GM23338 (cell line): Measurements from ENCODE around the gene RAG1. TPM values are rescaled to one million over a fixed set of nuclear protein-coding genes. Genes with fewer than 3 reads are reported as not detected.

Experiments
- ATAC-seq: fragments of 200-7000 bp; cut with Tn5 transposase; 3 replicates; pipeline ENCODE4 v1.9.1; 2020
- DNase-seq: peaks from one replicate; pipeline ENCODE4 v3.0.0-alpha.2; 2015; ENCODE audit warnings: low spot score
- H2AFZ ChIP-seq: fragments of 200-600 bp; sonication (generic); 2 replicates; pipeline ENCODE4 v1.8.0; 2016; ENCODE audit warnings: antibody characterized with exemption, mild to moderate bottlenecking, moderate library complexity
- H3F3A ChIP-seq: fragments of 200-600 bp; sonication (generic); replicated peaks from 2 replicates; pipeline ENCODE4 v1.8.0; 2017; ENCODE audit warnings: antibody characterized with exemption, mixed run types, low read depth
- H3K27ac ChIP-seq: fragments of 200-600 bp; sonication (generic); 2 replicates; pipeline ENCODE4 v1.6.1; 2016; ENCODE audit warnings: low read depth
- H3K27me3 ChIP-seq: fragments of 200-600 bp; sonication (generic); 2 replicates; pipeline ENCODE4 v1.8.0; 2016; ENCODE audit warnings: mild to moderate bottlenecking, mixed run types, moderate library complexity; ENCODE audit not compliant: insufficient read depth
- H3K36me3 ChIP-seq: fragments of 200-600 bp; sonication (generic); 2 replicates; pipeline ENCODE4 v1.8.0; 2016; ENCODE audit warnings: mild to moderate bottlenecking; ENCODE audit not compliant: insufficient read depth
- H3K4me1 ChIP-seq: fragments of 200-600 bp; sonication (generic); 2 replicates; pipeline ENCODE4 v1.8.0; 2016; ENCODE audit warnings: mild to moderate bottlenecking, moderate library complexity; ENCODE audit not compliant: insufficient read depth
- H3K4me2 ChIP-seq: fragments of 200-600 bp; sonication (generic); 2 replicates; pipeline ENCODE4 v1.7.1; 2017; ENCODE audit warnings: mixed run types
- H3K4me3 ChIP-seq: fragments of 200-600 bp; sonication (generic); 2 replicates; pipeline ENCODE4 v1.6.1; 2016; ENCODE audit warnings: mixed run types
- H3K79me2 ChIP-seq: fragments of 200-600 bp; sonication (generic); replicated peaks from 2 replicates; pipeline ENCODE4 v1.8.0; 2017; ENCODE audit warnings: mild to moderate bottlenecking; ENCODE audit not compliant: insufficient read depth
- H3K9me2 ChIP-seq: fragments of 200-600 bp; sonication (generic); 2 replicates; pipeline ENCODE4 v1.8.0; 2017; ENCODE audit not compliant: insufficient read depth
- H4K20me1 ChIP-seq: fragments of 200-600 bp; sonication (generic); replicated peaks from 2 replicates; pipeline ENCODE4 v1.8.0; 2017; ENCODE audit warnings: mild to moderate bottlenecking; ENCODE audit not compliant: insufficient read depth
- H3K27ac Mint-ChIP-seq: 2 replicates; pipeline ENCODE4 v1.8.0; 2020; ENCODE audit warnings: inconsistent platforms, mild to moderate bottlenecking, moderate library complexity, mixed read lengths
- H3K27me3 Mint-ChIP-seq: 3 replicates; pipeline ENCODE4 v1.8.0; 2022; ENCODE audit warnings: low read depth, mild to moderate bottlenecking, moderate library complexity, mixed read lengths, inconsistent platforms; ENCODE audit not compliant: insufficient read depth, poor library complexity
- H3K36me3 Mint-ChIP-seq: 3 replicates; pipeline ENCODE4 v1.8.0; 2021; ENCODE audit warnings: low read depth, mild to moderate bottlenecking, inconsistent platforms, moderate library complexity, mixed read lengths
- H3K4me1 Mint-ChIP-seq: 3 replicates; pipeline ENCODE4 v1.8.0; 2020; ENCODE audit warnings: mild to moderate bottlenecking, inconsistent platforms, mixed read lengths
- H3K4me3 Mint-ChIP-seq: 3 replicates; pipeline ENCODE4 v1.8.0; 2021; ENCODE audit warnings: moderate library complexity, mild to moderate bottlenecking, inconsistent platforms, mixed read lengths
- H3K9me3 Mint-ChIP-seq: 3 replicates; pipeline ENCODE4 v1.8.0; 2020; ENCODE audit warnings: moderate library complexity, mild to moderate bottlenecking, inconsistent platforms, mixed read lengths
- CREB1 ChIP-seq: fragments of 250-450 bp; sonication (Bioruptor Pico); IDR thresholded peaks from 2 replicates; pipeline ENCODE4 v1.5.0; 2020; ENCODE audit warnings: low read depth, mild to moderate bottlenecking, moderate library complexity
- CTCF ChIP-seq, 2 experiments: fragments of 200-600 bp in 1 of 2; sonication (generic) in 1 of 2; conservative IDR thresholded peaks; 2 replicates each; pipeline versions ENCODE4 v1.5.1 to v1.6.1; 2016 to 2017; ENCODE audit warnings: antibody characterized with exemption in 2 of 2, low read depth in 2 of 2, mild to moderate bottlenecking in 2 of 2, moderate library complexity in 1 of 2
- EZH2 ChIP-seq: fragments of 200-600 bp; sonication (generic); IDR thresholded peaks from one replicate; pipeline ENCODE4 v1.8.0; 2017; ENCODE audit warnings: antibody characterized with exemption, mild to moderate bottlenecking, low read depth; ENCODE audit not compliant: unreplicated experiment
- JUNB ChIP-seq: IDR thresholded peaks from one replicate; pipeline ENCODE4 v1.6.1; 2016; ENCODE audit warnings: antibody characterized with exemption; ENCODE audit not compliant: unreplicated experiment
- POLR2AphosphoS5 ChIP-seq: IDR thresholded peaks from 2 replicates; pipeline ENCODE4 v1.6.1; 2016; ENCODE audit warnings: antibody characterized with exemption, low read depth
- STAT1 ChIP-seq: IDR thresholded peaks from one replicate; pipeline ENCODE4 v1.6.1; 2016; ENCODE audit warnings: antibody characterized with exemption; ENCODE audit not compliant: unreplicated experiment
- ZNF114 ChIP-seq: fragments of 250-450 bp; sonication (Bioruptor Pico); IDR thresholded peaks from 2 replicates; pipeline ENCODE4 v1.5.0; 2020; ENCODE audit warnings: mild to moderate bottlenecking, moderate library complexity
- ZNF462 ChIP-seq: fragments of 250-450 bp; sonication (Bioruptor Pico); IDR thresholded peaks from 2 replicates; pipeline ENCODE4 v1.5.0; 2020; ENCODE audit warnings: mild to moderate bottlenecking, moderate library complexity
- polyA plus RNA-seq: library from polyadenylated mRNA; unstranded; fragments of >200 nt; fragmentation: Nextera tagmentation; extraction: Ambion mirVana; gene quantifications from 2 replicates; pipeline ENCODE4 v1.2.1, GENCODE V29; 2016
- total RNA-seq: library from RNA; depleted of rRNA; stranded (reverse); fragments of >200 nt; shearing (Covaris generic); gene quantifications from 2 replicates; pipeline ENCODE4 v1.2.3, GENCODE V29; 2014

RAG1 gene
- total and polyA plus RNA-seq, 2 experiments from 2014 or later: 0.89 to 1.4 TPM

GRCh38 chr11:36619502-36619901, 51.7 kb downstream of the RAG1 start (continued):
- TF ChIP-seq ZNF462 (CRISPR knock-in tag): no peak
- TF ChIP-seq CTCF (conservative IDR thresholded peaks at IDR 0.05; ENCODE audit: low read depth in 2 of 2): no peak
- TF ChIP-seq POLR2AphosphoS5: no peak

- H3K9me3 Mint-ChIP-seq: no peaks in the 10 kb centered on the region
- Histone ChIP-seq H2AFZ (no peak overlapping the region), H3K4me2 (no peak overlapping the region), H3K27ac (no peak overlapping the region), H3K79me2 (no peaks in the 10 kb centered on the region), H3F3A (no peaks in the 10 kb centered on the region), H4K20me1 (0 out of 2 replicates have a peak, but pooled peaks cover 2% of the 10 kb centered on the region), H3K4me1 (no peaks in the 10 kb centered on the region), H3K36me3 (no peaks in the 10 kb centered on the region), H3K9me2 (no peaks in the 10 kb centered on the region), H3K4me3 (no peak overlapping the region), H3K27me3 (no peaks in the 10 kb centered on the region)
- no peak overlapping the region for H3K27ac Mint-ChIP-seq
- H3K27me3 Mint-ChIP-seq: no peaks in the 10 kb centered on the region
- H3K36me3 Mint-ChIP-seq: no peaks in the 10 kb centered on the region
- H3K4me3 Mint-ChIP-seq: no peak overlapping the region
- no peak for ATAC-seq
- no peak for DNase-seq
- H3K4me1 Mint-ChIP-seq: no peaks in the 10 kb centered on the region
- TF ChIP-seq ZNF114 (CRISPR knock-in tag) (no peak), JUNB (no peak), ZNF462 (CRISPR knock-in tag) (no peak), EZH2 (no peak), CREB1 (CRISPR knock-in tag) (no peak), STAT1 (no peak)
Measured at GRCh38 chr11:36620246-36620645, 52.4 kb downstream of the RAG1 start.
